Lung (tissue), 12 donors: ENCODE data around the gene VENTX. TPM values are rescaled to one million over a fixed set of nuclear protein-coding genes. Genes with fewer than 3 reads are reported as not detected.

ENCODE experiments used
- ATAC-seq: fragments of 200-7000 bp; cut with Tn5 transposase; one replicate; pipeline ENCODE4 v1.9.1; 2020; ENCODE audit warnings: moderate number of reproducible peaks; ENCODE audit not compliant: insufficient read depth, low FRiP score
- DNase-seq, 3 donors: peaks; one replicate each; pipeline ENCODE4 v3.0.0-alpha.2; 2013 to 2017
- H3K27ac ChIP-seq, 2 donors: one replicate each; pipeline ENCODE4 v1.5.1; 2013; ENCODE audit warnings: mild to moderate bottlenecking in 2 of 2, moderate library complexity in 2 of 2, control low read depth in 1 of 2, inconsistent platforms in 1 of 2, low read depth in 1 of 2, low read length in 1 of 2
- H3K27me3 ChIP-seq, 3 donors: one replicate each; pipeline ENCODE4 v1.5.1; 2013; ENCODE audit warnings: low read length in 2 of 3; ENCODE audit not compliant: control insufficient read depth in 3 of 3, insufficient read depth in 3 of 3
- H3K36me3 ChIP-seq, 4 donors: one replicate each; pipeline ENCODE4 v1.5.1; 2013; ENCODE audit warnings: low read length in 4 of 4, mild to moderate bottlenecking in 1 of 4, moderate library complexity in 1 of 4; ENCODE audit not compliant: control insufficient read depth in 4 of 4, insufficient read depth in 4 of 4
- H3K4me1 ChIP-seq, 5 donors: one replicate each; pipeline ENCODE4 v1.5.1; 2013; ENCODE audit warnings: low read length in 5 of 5, mild to moderate bottlenecking in 2 of 5, moderate library complexity in 1 of 5; ENCODE audit not compliant: control insufficient read depth in 5 of 5, insufficient read depth in 5 of 5
- H3K4me3 ChIP-seq: one replicate; pipeline ENCODE4 v1.5.1; 2013; ENCODE audit warnings: mild to moderate bottlenecking, control low read depth, moderate library complexity
- H3K9ac ChIP-seq, 2 donors: one replicate each; pipeline ENCODE4 v1.5.1; 2013; ENCODE audit warnings: low read length in 2 of 2, control low read depth in 1 of 2; ENCODE audit not compliant: insufficient read depth in 1 of 2
- H3K9me3 ChIP-seq, 4 donors: one replicate each; pipeline ENCODE4 v1.5.1; 2013; ENCODE audit warnings: low read length in 3 of 4, mild to moderate bottlenecking in 1 of 4, moderate library complexity in 1 of 4; ENCODE audit not compliant: control insufficient read depth in 4 of 4, insufficient read depth in 3 of 4
- CTCF ChIP-seq: IDR thresholded peaks from 2 replicates; pipeline ENCODE4 v1.5.1; 2012; ENCODE audit warnings: mild to moderate bottlenecking; ENCODE audit errors: control extremely low read depth, extremely low read depth
- WGBS, 2 donors: extraction: QIAGEN DNeasy Blood & Tissue Kit; methylation state at CpG; one replicate each; pipeline ENCODE4 v1.1.7; 2013; 5-methylcytosine and 5-hydroxymethylcytosine counted together
- polyA plus RNA-seq, 2 donors: library from polyadenylated mRNA; stranded (reverse); fragments of 200-250 nt; gene quantifications; one replicate each; pipeline ENCODE4 v1.2.1, GENCODE V29; 2013
- total RNA-seq, 2 donors: library from RNA; depleted of rRNA in 1 of 2; stranded (reverse); fragments of >200 nt in 1 of 2; gene quantifications; one replicate each; pipeline ENCODE4 v1.2.1, GENCODE V29; 2014 to 2021
- donor health status: control.
- donor health status: control.
- donor health status: Bipolar disorder and iron deficiency.
- donor health status: healthy.
- donor health status: DM: yes; HTN: yes; CAD: no.

Gene VENTX
- total and polyA plus RNA-seq, 4 donors = 0.46 to 4.0 (median 2.4) TPM

- no peak for TF ChIP-seq CTCF
Measured at GRCh38 chr10:133212853-133213494, 24.7 kb upstream of the VENTX start.

GRCh38 chr10:133213641-133214467 lies 23.8 kb upstream of the VENTX start:
- no peak overlapping the region for H3K27ac ChIP-seq
- no peak for DNase-seq
- H3K4me1 ChIP-seq = no peaks in the 10 kb centered on the region
- H3K27me3 ChIP-seq = peaks cover 0 to 2% (median 0%) of the 10 kb centered on the region in 3 donors
- H3K9me3 ChIP-seq = peaks cover 0 to 2% (median 0%) of the 10 kb centered on the region in 4 donors
- ATAC-seq = no peak
- H3K4me3 ChIP-seq = no peak overlapping the region
- H3K36me3 ChIP-seq = peaks cover 0 to 4% (median 0%) of the 10 kb centered on the region in 4 donors
- WGBS, 2 donors = 86 to 90% methylated on average over 30 to 32 of the region's 32 CpGs
- no peak overlapping the region for H3K9ac ChIP-seq
- no peak for TF ChIP-seq CTCF

More at GRCh38 chr10:133212853-133213494, 24.7 kb upstream of the VENTX start:
- no peak overlapping the region for H3K4me3 ChIP-seq
- H3K4me1 ChIP-seq = no peaks in the 10 kb centered on the region
- H3K27ac ChIP-seq = no peak overlapping the region
- ATAC-seq (no peak), DNase-seq (no peak)
- no peaks in the 10 kb centered on the region for H3K27me3 ChIP-seq
- no peak overlapping the region for H3K9ac ChIP-seq
- 75 to 87% methylated on average over 20 of the region's 20 CpGs for WGBS, 2 donors
- peaks cover 0 to 4% (median 0%) of the 10 kb centered on the region in 4 donors for H3K36me3 ChIP-seq
- peaks cover 0 to 2% (median 0%) of the 10 kb centered on the region in 4 donors for H3K9me3 ChIP-seq

GRCh38 chr10:133214468-133215410 lies 22.9 kb upstream of the VENTX start:
- Histone ChIP-seq H3K36me3 (peaks cover 0 to 4% (median 0%) of the 10 kb centered on the region in 4 donors), H3K27me3 (peaks cover 0 to 6% (median 2%) of the 10 kb centered on the region in 3 donors), H3K9me3 (peaks cover 0 to 2% (median 0%) of the 10 kb centered on the region in 4 donors), H3K27ac (no peak overlapping the region), H3K9ac (no peak overlapping the region), H3K4me1 (no peaks in the 10 kb centered on the region), H3K4me3 (no peak overlapping the region)
- ATAC-seq (no peak), DNase-seq (no peak)
- 83% methylated on average over 28 of the region's 28 CpGs for WGBS, 2 donors
- no peak for TF ChIP-seq CTCF
